Measurements from ENCODE around the gene ARID1B. TPM values are rescaled to one million over a fixed set of nuclear protein-coding genes. Genes with fewer than 3 reads are reported as not detected.

Gene ARID1B
- total and polyA plus RNA-seq, 12 donors = 11.2 to 63.2 (median 52.2) TPM

GRCh38 chr6:156998794-156999330 lies 221.7 kb downstream of the ARID1B start:
- H3K4me1 ChIP-seq = peaks cover 0 to 38% (median 18%) of the 10 kb centered on the region in 9 donors
- no peaks in the 10 kb centered on the region for H3K27me3 ChIP-seq
- 94% methylated on average over 7 of the region's 7 CpGs for WGBS, 2 donors
- intact Hi-C loops (cut with DNase I) = no loop called here
- ATAC-seq = no peak
- no peak for DNase-seq
- H3K27ac ChIP-seq = no peak overlapping the region
- H3K4me3 ChIP-seq = no peak overlapping the region
- no peaks in the 10 kb centered on the region for H3K36me3 ChIP-seq
- TF ChIP-seq CTCF (IDR thresholded peaks at IDR 0.05) = no peak
- no peaks in the 10 kb centered on the region for H3K9me3 ChIP-seq

- no peak for ATAC-seq
- Histone ChIP-seq H3K27ac (no peak overlapping the region), H3K4me3 (no peak overlapping the region), H3K9me3 (no peaks in the 10 kb centered on the region), H3K27me3 (no peaks in the 10 kb centered on the region), H3K36me3 (no peaks in the 10 kb centered on the region), H3K4me1 (peaks cover 0 to 38% (median 13%) of the 10 kb centered on the region in 9 donors)
- intact Hi-C loops (cut with DNase I) = no loop called here
- WGBS, 2 donors = 99 to 100% methylated on average over 3 of the region's 3 CpGs
- no peak for TF ChIP-seq CTCF (IDR thresholded peaks at IDR 0.05)
- DNase-seq = no peak
Observed at GRCh38 chr6:156999762-157000161, 222.6 kb downstream of the ARID1B start.

- Histone ChIP-seq H3K36me3 (no peaks in the 10 kb centered on the region), H3K4me1 (peaks cover 0 to 35% (median 10%) of the 10 kb centered on the region in 9 donors), H3K27me3 (no peaks in the 10 kb centered on the region), H3K9me3 (no peaks in the 10 kb centered on the region), H3K27ac (no peak overlapping the region), H3K4me3 (no peak overlapping the region)
- intact Hi-C loops (cut with DNase I) = no loop called here
- no peak for TF ChIP-seq CTCF (IDR thresholded peaks at IDR 0.05)
- ATAC-seq = no peak
- no peak for DNase-seq
- WGBS, 2 donors = 95 to 96% methylated on average over 12 of the region's 12 CpGs
Observed at GRCh38 chr6:157001716-157002115, 224.5 kb downstream of the ARID1B start.

GRCh38 chr6:157002774-157003173 lies 225.6 kb downstream of the ARID1B start:
- Histone ChIP-seq H3K4me3 (no peak overlapping the region), H3K27ac (no peak overlapping the region), H3K4me1 (peaks cover 0 to 37% (median 11%) of the 10 kb centered on the region in 9 donors), H3K36me3 (no peaks in the 10 kb centered on the region), H3K27me3 (no peaks in the 10 kb centered on the region), H3K9me3 (no peaks in the 10 kb centered on the region)
- DNase-seq (no peak), ATAC-seq (no peak)
- intact Hi-C loops (cut with DNase I) = no loop called here
- no peak for TF ChIP-seq CTCF (IDR thresholded peaks at IDR 0.05)
- WGBS, 2 donors = 79 to 95% methylated on average over 1 of the region's 1 CpG

Data from heart right ventricle (tissue), 16 donors.